ENCODE results near the gene KIF3A. TPM values are rescaled to one million over a fixed set of nuclear protein-coding genes. Genes with fewer than 3 reads are reported as not detected.

The KIF3A gene
- total and polyA plus RNA-seq, 11 donors, result 5.8 to 19.3 (median 10.1) TPM

GRCh38 chr5:132762246-132763000 is 25.1 kb upstream of the KIF3A start:
- Histone ChIP-seq H3K27me3 (no peaks in the 10 kb centered on the region), H3K4me1 (peaks cover 0 to 25% (median 20%) of the 10 kb centered on the region in 12 donors), H3K9me3 (no peaks in the 10 kb centered on the region), H3K4me3 (no peak overlapping the region), H3K27ac (no peak overlapping the region), H3K36me3 (peaks cover 2 to 82% (median 77%) of the 10 kb centered on the region in 9 donors)
- WGBS, 4 donors, result 87 to 96% (median 95%) methylated on average over 9 to 11 of the region's 11 CpGs
- no peak for DNase-seq
- intact Hi-C loops (cut with DNase I), result no loop called here
- TF ChIP-seq CTCF (IDR thresholded peaks at IDR 0.05) (no peak), POLR2A (IDR thresholded peaks at IDR 0.05) (no peak)
- no peak for ATAC-seq

- Histone ChIP-seq H3K4me3 (no peak overlapping the region), H3K4me1 (peaks cover 0 to 16% (median 12%) of the 10 kb centered on the region in 12 donors), H3K27ac (no peak overlapping the region), H3K9me3 (no peaks in the 10 kb centered on the region), H3K27me3 (no peaks in the 10 kb centered on the region), H3K36me3 (peaks cover 2 to 90% (median 85%) of the 10 kb centered on the region in 9 donors)
- DNase-seq, result no peak
- 91 to 94% (median 92%) methylated on average over 21 to 22 of the region's 22 CpGs for WGBS, 4 donors
- intact Hi-C loops (cut with DNase I), result no loop called here
- ATAC-seq, result no peak
- no peak for TF ChIP-seq POLR2A (IDR thresholded peaks at IDR 0.05)
- TF ChIP-seq CTCF (IDR thresholded peaks at IDR 0.05), result no peak
Observed at GRCh38 chr5:132761321-132762240, 24.2 kb upstream of the KIF3A start.

- H3K9me3 ChIP-seq, result no peaks in the 10 kb centered on the region
- no peak for TF ChIP-seq CTCF (IDR thresholded peaks at IDR 0.05)
- TF ChIP-seq POLR2A (IDR thresholded peaks at IDR 0.05), result no peak
- DNase-seq (no peak), ATAC-seq (no peak)
- no peak overlapping the region for H3K4me3 ChIP-seq
- H3K27ac ChIP-seq, result no peak overlapping the region
- intact Hi-C loops (cut with DNase I), result no loop called here
- H3K4me1 ChIP-seq, result peaks cover 0 to 8% (median 5%) of the 10 kb centered on the region in 12 donors
- peaks cover 2 to 95% (median 85%) of the 10 kb centered on the region in 9 donors for H3K36me3 ChIP-seq
- no peaks in the 10 kb centered on the region for H3K27me3 ChIP-seq
- 95 to 96% (median 96%) methylated on average over 21 of the region's 21 CpGs for WGBS, 4 donors
Observed at GRCh38 chr5:132760601-132761317, 23.4 kb upstream of the KIF3A start.

Data from heart left ventricle (tissue), 16 donors.